Omental fat pad (tissue), 4 donors: ENCODE measurements around the gene MANSC1. TPM values are rescaled to one million over a fixed set of nuclear protein-coding genes. Genes with fewer than 3 reads are reported as not detected.
A peak's percentile ranks its signal among the peaks of the same experiment; 100 is the strongest.

Source experiments
- ATAC-seq: fragments of 150-250 bp; one replicate; pipeline ENCODE4 v1.9.1; 2016; ENCODE audit warnings: mild to moderate bottlenecking, moderate library complexity; ENCODE audit not compliant: low FRiP score
- DNase-seq: peaks from one replicate; pipeline ENCODE4 v3.0.0-alpha.2; 2019; ENCODE audit warnings: low spot score
- CTCF ChIP-seq, 3 donors: fragments of 450-650 bp; IDR thresholded peaks; one replicate each; pipeline ENCODE4 v1.5.1; 2016 to 2017; ENCODE audit warnings: antibody characterized with exemption in 3 of 3, mild to moderate bottlenecking in 3 of 3, moderate library complexity in 2 of 3
- total RNA-seq, 4 donors: library from RNA; depleted of rRNA; stranded (reverse); fragments of >200 nt; gene quantifications; one replicate each; pipeline ENCODE4 v1.1.0, GENCODE V29; 2016

Gene MANSC1
- 10 to 100 TPM; 12.2 to 20.1 (median 14.5) TPM for total RNA-seq

GRCh38 chr12:12349711-12350665 is at the start of gene MANSC1:
Gene MANSC1 (minus strand): TSS chr12:12350242. CDS start chr12:12343314, 6,928 bp downstream.
- peak in 1 of 3 donors; percentile 27 for TF ChIP-seq CTCF (IDR thresholded peaks at IDR 0.05)
- ATAC-seq (peak; percentile 68), DNase-seq (no peak)

GRCh38 chr12:12399161-12399560 is 49.1 kb upstream of the MANSC1 start:
- ATAC-seq (no peak), DNase-seq (no peak)

GRCh38 chr12:12398026-12398859 is 48.2 kb upstream of the MANSC1 start:
- ATAC-seq: peak; percentile 97
- TF ChIP-seq CTCF (IDR thresholded peaks at IDR 0.05): no peak
- DNase-seq: peak; percentile 35

More at GRCh38 chr12:12399161-12399560, 49.1 kb upstream of the MANSC1 start:
- TF ChIP-seq CTCF (IDR thresholded peaks at IDR 0.05): no peak

- no peak for TF ChIP-seq CTCF (IDR thresholded peaks at IDR 0.05)
- no peak for ATAC-seq
- no peak for DNase-seq
These were observed 47.1 kb upstream of the MANSC1 start for GRCh38 chr12:12397184-12397583.

- no peak for TF ChIP-seq CTCF (IDR thresholded peaks at IDR 0.05)
- ATAC-seq: no peak
- no peak for DNase-seq
These were observed 46.7 kb upstream of the MANSC1 start for GRCh38 chr12:12396694-12397093.

- DNase-seq (no peak), ATAC-seq (no peak)
- TF ChIP-seq CTCF (IDR thresholded peaks at IDR 0.05): no peak
These were observed 43.1 kb upstream of the MANSC1 start for GRCh38 chr12:12393171-12393570.
